SU-DHL-6 (cell line): ENCODE data around the gene E2F6.

Experiments
- H2AFZ ChIP-seq: fragments of 200-600 bp; sonication (generic); 2 replicates; pipeline ENCODE4 v1.6.1; 2014; ENCODE audit warnings: low read depth, mild to moderate bottlenecking, moderate library complexity, mixed read lengths, antibody characterized with exemption, low read length; ENCODE audit not compliant: severe bottlenecking
- H3F3A ChIP-seq: fragments of 200-600 bp; shearing (Covaris generic); 2 replicates; pipeline ENCODE4 v1.6.0; 2016; ENCODE audit warnings: antibody characterized with exemption, mild to moderate bottlenecking; ENCODE audit not compliant: insufficient read depth
- H3K27ac ChIP-seq: fragments of 200-600 bp; sonication (generic); 2 replicates; pipeline ENCODE4 v1.5.1; 2016; ENCODE audit warnings: low read depth, mild to moderate bottlenecking, low read length, moderate library complexity, mixed read lengths
- H3K27me3 ChIP-seq: fragments of 200-600 bp; sonication (generic), shearing (Covaris generic); 2 replicates; pipeline ENCODE4 v1.6.0; 2014; ENCODE audit warnings: mild to moderate bottlenecking, low read length
- H3K36me3 ChIP-seq: fragments of 200-600 bp; sonication (generic); 2 replicates; pipeline ENCODE4 v1.6.1; 2014; ENCODE audit warnings: mild to moderate bottlenecking, low read length, mixed read lengths
- H3K4me2 ChIP-seq: fragments of 300-600, 200-600 bp; shearing (Covaris generic), sonication (generic); 2 replicates; pipeline ENCODE4 v1.6.0; 2014; ENCODE audit warnings: low read length, low read depth, mild to moderate bottlenecking; ENCODE audit not compliant: poor library complexity, severe bottlenecking
- H3K4me3 ChIP-seq: fragments of 200-600 bp; sonication (generic); 2 replicates; pipeline ENCODE4 v1.5.1; 2014; ENCODE audit warnings: antibody characterized with exemption, low read length, mild to moderate bottlenecking, mixed read lengths; ENCODE audit not compliant: insufficient read depth, poor library complexity, severe bottlenecking
- H3K79me2 ChIP-seq: fragments of 200-600 bp; sonication (generic); 2 replicates; pipeline ENCODE4 v1.6.1; 2014; ENCODE audit warnings: mild to moderate bottlenecking, low read length, moderate library complexity; ENCODE audit not compliant: insufficient read depth
- H3K9ac ChIP-seq: fragments of 200-600 bp; sonication (generic); 2 replicates; pipeline ENCODE4 v1.7.0; 2014; ENCODE audit warnings: mild to moderate bottlenecking, low read length
- H3K9me2 ChIP-seq: fragments of 200-600 bp; sonication (generic); replicated peaks from 2 replicates; pipeline ENCODE4 v1.6.1; 2014; ENCODE audit warnings: low read length; ENCODE audit not compliant: insufficient read depth
- H3K9me3 ChIP-seq: fragments of 200-600 bp; sonication (generic); 2 replicates; pipeline ENCODE4 v1.6.1; 2014; ENCODE audit warnings: low read length, mixed read lengths; ENCODE audit not compliant: insufficient read depth
- H4K20me1 ChIP-seq: fragments of 200-600 bp; sonication (generic); 2 replicates; pipeline ENCODE4 v1.6.1; 2014; ENCODE audit warnings: low read depth, mild to moderate bottlenecking, antibody characterized with exemption, low read length, moderate library complexity, mixed read lengths
- EZH2phosphoT487 ChIP-seq: fragments of 200-600 bp; sonication (generic), shearing (Covaris generic); conservative IDR thresholded peaks from 2 replicates; pipeline ENCODE4 v1.6.1; 2018; ENCODE audit warnings: mild to moderate bottlenecking, antibody characterized with exemption, low read length, moderate library complexity, mixed read lengths
- TF ChIP-seq, protein P1 (sequence below): fragments of 200-600 bp; sonication (generic); IDR thresholded peaks from one replicate; pipeline ENCODE4 v1.5.1; 2017; ENCODE audit warnings: antibody characterized with exemption, mild to moderate bottlenecking, low read length, moderate library complexity; ENCODE audit not compliant: insufficient read depth, poor library complexity, severe bottlenecking

The E2F6 gene

DNA sequence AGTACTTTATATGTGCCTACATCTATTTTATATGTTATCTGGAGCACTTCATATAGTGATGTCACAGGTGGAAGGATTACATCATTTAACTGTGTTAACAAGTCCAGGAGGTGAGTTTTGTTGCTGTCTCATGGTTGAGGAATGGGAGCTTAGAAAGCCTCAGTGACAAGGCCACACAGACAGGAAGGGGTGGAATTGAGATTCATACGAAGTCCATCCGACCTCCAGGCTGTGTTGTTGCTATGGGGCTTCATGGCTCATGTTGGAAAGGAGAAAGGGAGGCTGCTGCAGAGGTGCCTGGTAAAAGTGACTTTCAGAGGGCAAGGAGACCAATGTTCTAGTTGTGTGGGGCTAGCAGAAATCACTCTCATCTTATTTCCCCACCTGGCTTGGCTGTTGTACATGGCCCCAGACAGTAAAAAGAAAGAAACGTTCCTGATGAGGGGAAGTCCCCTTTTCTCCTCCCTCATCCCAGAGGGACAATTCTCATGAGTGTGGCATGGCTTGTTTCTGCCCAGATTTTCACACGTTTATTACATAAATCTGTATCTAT is 36.9 kb upstream of the E2F6 start:
- H4K20me1 ChIP-seq, result no peaks in the 10 kb centered on the region
- no peak overlapping the region for H3K4me2 ChIP-seq
- no peak for TF ChIP-seq EZH2phosphoT487
- TF ChIP-seq, protein P1, sequence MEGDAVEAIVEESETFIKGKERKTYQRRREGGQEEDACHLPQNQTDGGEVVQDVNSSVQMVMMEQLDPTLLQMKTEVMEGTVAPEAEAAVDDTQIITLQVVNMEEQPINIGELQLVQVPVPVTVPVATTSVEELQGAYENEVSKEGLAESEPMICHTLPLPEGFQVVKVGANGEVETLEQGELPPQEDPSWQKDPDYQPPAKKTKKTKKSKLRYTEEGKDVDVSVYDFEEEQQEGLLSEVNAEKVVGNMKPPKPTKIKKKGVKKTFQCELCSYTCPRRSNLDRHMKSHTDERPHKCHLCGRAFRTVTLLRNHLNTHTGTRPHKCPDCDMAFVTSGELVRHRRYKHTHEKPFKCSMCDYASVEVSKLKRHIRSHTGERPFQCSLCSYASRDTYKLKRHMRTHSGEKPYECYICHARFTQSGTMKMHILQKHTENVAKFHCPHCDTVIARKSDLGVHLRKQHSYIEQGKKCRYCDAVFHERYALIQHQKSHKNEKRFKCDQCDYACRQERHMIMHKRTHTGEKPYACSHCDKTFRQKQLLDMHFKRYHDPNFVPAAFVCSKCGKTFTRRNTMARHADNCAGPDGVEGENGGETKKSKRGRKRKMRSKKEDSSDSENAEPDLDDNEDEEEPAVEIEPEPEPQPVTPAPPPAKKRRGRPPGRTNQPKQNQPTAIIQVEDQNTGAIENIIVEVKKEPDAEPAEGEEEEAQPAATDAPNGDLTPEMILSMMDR, result no peak
- no peaks in the 10 kb centered on the region for H3K9me3 ChIP-seq
- H3K27ac ChIP-seq, result no peak overlapping the region
- H3K4me3 ChIP-seq, result no peak overlapping the region
- H3K27me3 ChIP-seq, result no peaks in the 10 kb centered on the region
- H3F3A ChIP-seq, result no peaks in the 10 kb centered on the region
- no peak overlapping the region for H3K9ac ChIP-seq
- no peaks in the 10 kb centered on the region for H3K9me2 ChIP-seq
- no peaks in the 10 kb centered on the region for H3K79me2 ChIP-seq
- no peak overlapping the region for H2AFZ ChIP-seq
- no peaks in the 10 kb centered on the region for H3K36me3 ChIP-seq

DNA sequence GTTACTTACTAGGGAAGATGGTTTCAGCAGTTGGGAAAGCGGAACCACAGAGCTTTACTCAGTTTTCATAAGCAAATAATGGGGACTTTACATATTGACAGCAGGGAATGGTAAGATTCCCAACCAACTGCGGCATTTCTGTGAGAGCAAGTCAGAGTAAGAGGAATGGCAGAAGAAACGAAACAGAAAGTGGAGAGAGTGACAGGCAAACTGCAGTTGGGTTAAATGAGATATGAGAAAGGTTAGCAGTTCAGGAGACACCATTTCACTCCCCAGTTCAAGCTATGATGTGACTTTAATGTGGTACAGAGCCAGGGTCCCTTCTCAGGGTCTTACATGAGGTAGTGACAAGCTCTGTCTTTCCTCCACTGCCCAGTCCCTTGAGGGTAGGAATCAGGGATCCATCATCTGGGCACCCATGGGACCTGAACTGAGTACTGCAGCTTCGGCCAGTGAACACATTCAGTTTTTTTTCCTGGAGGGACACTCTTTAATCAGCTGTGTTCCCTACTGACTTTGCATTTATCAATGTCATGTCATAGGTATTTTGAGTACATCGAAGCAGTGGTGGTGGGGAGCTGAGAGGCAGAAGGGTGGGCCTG is 34.8 kb upstream of the E2F6 start:
- Histone ChIP-seq H3K27me3 (no peaks in the 10 kb centered on the region), H3K4me2 (no peak overlapping the region), H3K9ac (no peak overlapping the region), H3K9me3 (no peaks in the 10 kb centered on the region), H3K27ac (no peak overlapping the region), H3K9me2 (no peaks in the 10 kb centered on the region), H2AFZ (no peak overlapping the region), H3K4me3 (no peak overlapping the region), H3K79me2 (no peaks in the 10 kb centered on the region), H4K20me1 (no peaks in the 10 kb centered on the region), H3K36me3 (no peaks in the 10 kb centered on the region), H3F3A (no peaks in the 10 kb centered on the region)
- no peak for TF ChIP-seq EZH2phosphoT487
- TF ChIP-seq, protein P1, result no peak

DNA sequence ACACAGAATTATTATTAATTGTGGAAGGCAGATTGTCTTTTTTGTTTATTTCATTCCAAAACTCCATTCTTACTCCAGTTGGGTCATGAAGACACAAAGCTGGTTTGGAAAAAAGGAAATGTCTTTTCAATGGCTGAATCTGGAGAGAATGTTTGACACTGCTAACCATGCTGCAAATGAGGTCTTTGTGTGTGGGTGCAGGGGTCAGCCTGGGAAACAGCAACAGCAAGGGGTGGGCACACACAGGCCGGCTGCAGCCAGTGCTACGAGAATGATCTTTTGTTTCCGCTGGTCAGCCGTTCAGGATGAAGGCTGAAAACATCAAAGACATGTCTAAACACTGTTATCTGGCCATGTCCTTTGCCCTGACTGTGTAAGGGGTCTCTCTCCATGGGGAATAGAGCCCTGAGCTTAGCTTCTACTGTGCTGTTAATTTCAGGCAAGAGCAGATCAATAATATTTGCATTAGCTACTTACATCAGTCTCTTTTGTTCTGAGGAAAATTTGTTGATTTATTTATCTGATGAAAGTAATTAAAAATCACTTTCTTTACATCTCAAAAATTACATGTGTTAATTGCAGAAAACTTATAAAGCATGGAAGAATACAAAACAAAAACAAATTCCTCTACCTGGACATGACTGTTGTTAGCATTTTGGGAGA is 33.3 kb upstream of the E2F6 start:
- H3F3A ChIP-seq, result no peaks in the 10 kb centered on the region
- no peaks in the 10 kb centered on the region for H3K27me3 ChIP-seq
- no peak overlapping the region for H3K27ac ChIP-seq
- no peaks in the 10 kb centered on the region for H3K36me3 ChIP-seq
- H3K79me2 ChIP-seq, result no peaks in the 10 kb centered on the region
- H3K4me2 ChIP-seq, result no peak overlapping the region
- H4K20me1 ChIP-seq, result no peaks in the 10 kb centered on the region
- no peak overlapping the region for H2AFZ ChIP-seq
- TF ChIP-seq, protein P1, result no peak
- TF ChIP-seq EZH2phosphoT487, result no peak
- H3K9me2 ChIP-seq, result no peaks in the 10 kb centered on the region
- no peak overlapping the region for H3K4me3 ChIP-seq
- no peak overlapping the region for H3K9ac ChIP-seq
- H3K9me3 ChIP-seq, result no peaks in the 10 kb centered on the region
